K562 (cell line): Measurements from ENCODE around the gene FAM200A. TPM values are rescaled to one million over a fixed set of nuclear protein-coding genes. Genes with fewer than 3 reads are reported as not detected.

Experiments
- C11orf30 ChIP-seq: fragments of 450-650 bp; IDR thresholded peaks from 2 replicates; pipeline ENCODE4 v1.6.1; 2016; ENCODE audit warnings: low read depth, mild to moderate bottlenecking
- CC2D1A ChIP-seq: fragments of 450-650 bp; IDR thresholded peaks from 2 replicates; pipeline ENCODE4 v1.6.1; 2017; ENCODE audit warnings: mild to moderate bottlenecking
- DDX20 ChIP-seq: fragments of 450-650 bp; IDR thresholded peaks from 2 replicates; pipeline ENCODE4 v1.6.1; 2016; ENCODE audit warnings: missing genetic modification characterization, low read depth, mild to moderate bottlenecking, missing compliant biosample characterization, moderate library complexity
- RBM25 ChIP-seq: fragments of 200-400 bp; formaldehyde crosslinking; IDR thresholded peaks from 2 replicates; pipeline ENCODE4 v1.6.1; 2018; ENCODE audit warnings: low read length, low read depth, moderate library complexity; ENCODE audit not compliant: severe bottlenecking
- polyA plus RNA-seq, 8 experiments: library from polyadenylated mRNA; depleted of rRNA in 4 of 8; stranded (reverse) in 5 of 8; unstranded in 3 of 8; fragments of >200 nt; fragmentation: Nextera tagmentation in 2 of 8; fragmentation: Illumina TruSeq in 1 of 8; extraction: Ambion mirVana in 2 of 8; extraction: Trizol in 1 of 8; gene quantifications; 2 replicates each; pipeline versions ENCODE4 v1.2.1 to v1.2.3, GENCODE V29; 2011 to 2014; ENCODE audit warnings: inconsistent platforms in 1 of 8, missing spikeins in 1 of 8
- total RNA-seq, 7 experiments: library from RNA; depleted of rRNA in 6 of 7; stranded (reverse); fragments of >200 nt in 6 of 7; fragmentation: Illumina TruSeq in 2 of 7; extraction: Trizol in 2 of 7; gene quantifications; 2 replicates each; pipeline versions ENCODE4 v1.2.1 to v1.2.3, GENCODE V29; 2011 to 2021; ENCODE audit warnings: low replicate concordance in 1 of 7
- TF ChIP-seq, protein P1 (sequence below): fragments of 250-450 bp; sonication (Bioruptor Pico); IDR thresholded peaks from 2 replicates; pipeline ENCODE4 v1.4.0; 2020; ENCODE audit warnings: mild to moderate bottlenecking, moderate library complexity
- TF ChIP-seq, protein P2 (sequence below): fragments of 450-650 bp; IDR thresholded peaks from 2 replicates; pipeline ENCODE4 v1.6.1; 2014; ENCODE audit warnings: low read depth, mild to moderate bottlenecking, moderate library complexity, borderline replicate concordance
- TF ChIP-seq, protein P3 (sequence below): fragments of 250-450 bp; sonication (Bioruptor Pico); IDR thresholded peaks from 2 replicates; pipeline ENCODE4 v1.8.0; 2021; ENCODE audit warnings: mild to moderate bottlenecking, moderate library complexity

Gene FAM200A
- total and polyA plus RNA-seq, 9 of the 15 experiments (the other 6 are each of a cell fraction or from before 2014, with no cell fraction given), result 3.3 to 11.2 (median 8.3) TPM

DNA sequence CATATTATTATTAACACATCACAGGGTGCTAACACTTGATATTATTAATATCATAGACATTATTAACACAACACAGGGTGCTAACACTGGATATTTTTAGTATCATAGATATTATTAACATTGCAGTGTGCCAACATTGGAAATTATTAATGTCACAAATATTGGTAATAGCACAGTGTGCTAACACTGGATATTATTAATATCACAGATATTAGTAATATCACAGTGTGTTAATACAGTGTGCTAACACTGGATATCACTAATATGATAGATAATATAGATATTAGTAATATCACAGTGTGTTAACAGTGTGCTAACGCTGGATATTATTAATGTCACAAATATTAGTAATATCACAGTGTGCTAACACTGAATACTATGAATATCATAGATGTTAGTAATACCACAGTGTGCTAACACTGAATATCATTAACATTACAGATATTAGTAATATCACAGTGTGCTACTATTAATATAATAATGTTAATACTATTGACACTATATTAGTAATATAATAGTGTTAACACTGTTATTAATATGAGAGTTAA lies 44.6 kb upstream of the FAM200A start (continued):
- TF ChIP-seq, protein P1, sequence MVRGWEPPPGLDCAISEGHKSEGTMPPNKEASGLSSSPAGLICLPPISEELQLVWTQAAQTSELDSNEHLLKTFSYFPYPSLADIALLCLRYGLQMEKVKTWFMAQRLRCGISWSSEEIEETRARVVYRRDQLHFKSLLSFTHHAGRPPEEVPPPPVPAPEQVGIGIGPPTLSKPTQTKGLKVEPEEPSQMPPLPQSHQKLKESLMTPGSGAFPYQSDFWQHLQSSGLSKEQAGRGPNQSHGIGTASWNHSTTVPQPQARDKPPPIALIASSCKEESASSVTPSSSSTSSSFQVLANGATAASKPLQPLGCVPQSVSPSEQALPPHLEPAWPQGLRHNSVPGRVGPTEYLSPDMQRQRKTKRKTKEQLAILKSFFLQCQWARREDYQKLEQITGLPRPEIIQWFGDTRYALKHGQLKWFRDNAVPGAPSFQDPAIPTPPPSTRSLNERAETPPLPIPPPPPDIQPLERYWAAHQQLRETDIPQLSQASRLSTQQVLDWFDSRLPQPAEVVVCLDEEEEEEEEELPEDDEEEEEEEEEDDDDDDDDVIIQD, result no peak
- TF ChIP-seq CC2D1A, result no peak
- TF ChIP-seq, protein P2, sequence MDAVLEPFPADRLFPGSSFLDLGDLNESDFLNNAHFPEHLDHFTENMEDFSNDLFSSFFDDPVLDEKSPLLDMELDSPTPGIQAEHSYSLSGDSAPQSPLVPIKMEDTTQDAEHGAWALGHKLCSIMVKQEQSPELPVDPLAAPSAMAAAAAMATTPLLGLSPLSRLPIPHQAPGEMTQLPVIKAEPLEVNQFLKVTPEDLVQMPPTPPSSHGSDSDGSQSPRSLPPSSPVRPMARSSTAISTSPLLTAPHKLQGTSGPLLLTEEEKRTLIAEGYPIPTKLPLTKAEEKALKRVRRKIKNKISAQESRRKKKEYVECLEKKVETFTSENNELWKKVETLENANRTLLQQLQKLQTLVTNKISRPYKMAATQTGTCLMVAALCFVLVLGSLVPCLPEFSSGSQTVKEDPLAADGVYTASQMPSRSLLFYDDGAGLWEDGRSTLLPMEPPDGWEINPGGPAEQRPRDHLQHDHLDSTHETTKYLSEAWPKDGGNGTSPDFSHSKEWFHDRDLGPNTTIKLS, result no peak
- TF ChIP-seq DDX20 (tag), result no peak
- TF ChIP-seq C11orf30, result no peak
- no peak for TF ChIP-seq RBM25
- TF ChIP-seq, protein P3, sequence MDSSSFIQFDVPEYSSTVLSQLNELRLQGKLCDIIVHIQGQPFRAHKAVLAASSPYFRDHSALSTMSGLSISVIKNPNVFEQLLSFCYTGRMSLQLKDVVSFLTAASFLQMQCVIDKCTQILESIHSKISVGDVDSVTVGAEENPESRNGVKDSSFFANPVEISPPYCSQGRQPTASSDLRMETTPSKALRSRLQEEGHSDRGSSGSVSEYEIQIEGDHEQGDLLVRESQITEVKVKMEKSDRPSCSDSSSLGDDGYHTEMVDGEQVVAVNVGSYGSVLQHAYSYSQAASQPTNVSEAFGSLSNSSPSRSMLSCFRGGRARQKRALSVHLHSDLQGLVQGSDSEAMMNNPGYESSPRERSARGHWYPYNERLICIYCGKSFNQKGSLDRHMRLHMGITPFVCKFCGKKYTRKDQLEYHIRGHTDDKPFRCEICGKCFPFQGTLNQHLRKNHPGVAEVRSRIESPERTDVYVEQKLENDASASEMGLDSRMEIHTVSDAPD (CRISPR knock-in tag), result no peak
